GM12878 (cell line): Measurements from ENCODE around the gene FADS1. TPM values are rescaled to one million over a fixed set of nuclear protein-coding genes. Genes with fewer than 3 reads are reported as not detected.

Experiments
- ATF7 ChIP-seq: fragments of 450-650 bp; IDR thresholded peaks from 2 replicates; pipeline ENCODE4 v1.6.1; 2016; ENCODE audit warnings: low read depth, mild to moderate bottlenecking
- BACH1 ChIP-seq: fragments of 450-650 bp; IDR thresholded peaks from 2 replicates; pipeline ENCODE4 v1.6.1; 2017; ENCODE audit warnings: mild to moderate bottlenecking, borderline replicate concordance
- BHLHE40 ChIP-seq, 2 experiments: fragments of 450-650 bp in 1 of 2; IDR thresholded peaks; 2 replicates each; pipeline ENCODE4 v1.6.1; 2011 to 2017; ENCODE audit warnings: low read depth in 2 of 2, borderline replicate concordance in 1 of 2, improper control_type of control experiment in 1 of 2, low read length in 1 of 2, mild to moderate bottlenecking in 1 of 2
- CBX5 ChIP-seq: sonication (generic); IDR thresholded peaks from 2 replicates; pipeline ENCODE4 v1.6.1; 2016; ENCODE audit warnings: low read depth, moderate library complexity, mild to moderate bottlenecking, inconsistent platforms
- DPF2 ChIP-seq: fragments of 450-650 bp; IDR thresholded peaks from 2 replicates; pipeline ENCODE4 v1.6.1; 2017; ENCODE audit warnings: mild to moderate bottlenecking
- EP300 ChIP-seq, 2 experiments: fragments of 150-350 bp in 1 of 2; IDR thresholded peaks; 2 replicates each; pipeline ENCODE4 v1.6.1; 2011 to 2012; ENCODE audit warnings: low read depth in 2 of 2, low read length in 2 of 2, borderline replicate concordance in 1 of 2, improper control_type of control experiment in 1 of 2, inconsistent platforms in 1 of 2; ENCODE audit not compliant: control insufficient read depth in 1 of 2
- ESRRA ChIP-seq: IDR thresholded peaks from 2 replicates; pipeline ENCODE4 v1.6.1; 2012; ENCODE audit warnings: mild to moderate bottlenecking, low read length, improper control_type of control experiment
- FOXM1 ChIP-seq: IDR thresholded peaks from 2 replicates; pipeline ENCODE4 v1.6.1; 2012; ENCODE audit warnings: low read depth, mild to moderate bottlenecking, inconsistent platforms, low read length, moderate library complexity
- GABPA ChIP-seq: IDR thresholded peaks from 2 replicates; pipeline ENCODE4 v1.6.1; 2014; ENCODE audit warnings: antibody characterized with exemption, low read depth, mild to moderate bottlenecking, inconsistent platforms
- JUND ChIP-seq: IDR thresholded peaks from 2 replicates; pipeline ENCODE4 v1.6.1; 2012; ENCODE audit warnings: low read depth, mild to moderate bottlenecking, low read length, improper control_type of control experiment, moderate library complexity
- KDM1A ChIP-seq: fragments of 200-600 bp; sonication (generic); IDR thresholded peaks from 2 replicates; pipeline ENCODE4 v1.6.1; 2016; ENCODE audit warnings: borderline replicate concordance
- RCOR1 ChIP-seq: conservative IDR thresholded peaks from 2 replicates; pipeline ENCODE4 v1.6.1; 2012; ENCODE audit warnings: low read depth, low read length, improper control_type of control experiment
- RUNX3 ChIP-seq: IDR thresholded peaks from 2 replicates; pipeline ENCODE4 v1.6.1; 2012; ENCODE audit warnings: low read length, inconsistent platforms
- SIX5 ChIP-seq: IDR thresholded peaks from 2 replicates; pipeline ENCODE4 v1.6.1; 2011; ENCODE audit warnings: mild to moderate bottlenecking, low read depth, low read length, moderate library complexity; ENCODE audit not compliant: severe bottlenecking
- SPI1 ChIP-seq: IDR thresholded peaks from 2 replicates; pipeline ENCODE4 v1.6.1; 2011; ENCODE audit warnings: low read depth, mild to moderate bottlenecking, low read length, moderate library complexity, borderline replicate concordance; ENCODE audit not compliant: insufficient read depth
- SUPT20H ChIP-seq: IDR thresholded peaks from 2 replicates; pipeline ENCODE4 v1.6.1; 2011; ENCODE audit warnings: low read depth, mild to moderate bottlenecking, low read length, moderate library complexity, borderline replicate concordance; ENCODE audit not compliant: control insufficient read depth
- ZBED1 ChIP-seq: IDR thresholded peaks from 2 replicates; pipeline ENCODE4 v1.6.1; 2016; ENCODE audit warnings: borderline replicate concordance
- polyA plus RNA-seq, 11 experiments: library from polyadenylated mRNA; depleted of rRNA in 4 of 11; unstranded in 6 of 11; stranded (reverse) in 5 of 11; fragments of >200 nt; fragmentation: Nextera tagmentation in 4 of 11; fragmentation: Illumina TruSeq in 1 of 11; extraction: Ambion mirVana in 4 of 11; extraction: Trizol in 1 of 11; gene quantifications; 1 replicate in 1 of 11; 2 replicates in 10 of 11; pipeline versions ENCODE4 v1.2.1 to v1.2.3, GENCODE V29; 2011 to 2016; ENCODE audit warnings: inconsistent platforms in 2 of 11, missing spikeins in 2 of 11, low read depth in 1 of 11
- total RNA-seq, 4 experiments: library from RNA; depleted of rRNA in 3 of 4; stranded (reverse); fragments of >200 nt in 3 of 4; fragmentation: Illumina TruSeq in 1 of 4; extraction: Trizol in 1 of 4; gene quantifications; 2 replicates each; pipeline versions ENCODE4 v1.2.1 to v1.2.3, GENCODE V29; 2013 to 2021
- TF ChIP-seq, protein P1 (sequence below): fragments of 450-650 bp; IDR thresholded peaks from 2 replicates; pipeline ENCODE4 v1.6.1; 2017; ENCODE audit warnings: antibody characterized with exemption, mild to moderate bottlenecking, moderate library complexity
- TF ChIP-seq, protein P2 (sequence below): fragments of 150-350 bp; IDR thresholded peaks from 2 replicates; pipeline ENCODE4 v1.6.1; 2016; ENCODE audit warnings: low read depth, low read length
- TF ChIP-seq, protein P3 (sequence below): IDR thresholded peaks from 2 replicates; pipeline ENCODE4 v1.6.1; 2011; ENCODE audit warnings: low read depth, low read length, improper control_type of control experiment, borderline replicate concordance
- TF ChIP-seq, protein P4 (sequence below): fragments of 150-350 bp; IDR thresholded peaks from 2 replicates; pipeline ENCODE4 v1.6.1; 2014; ENCODE audit warnings: mild to moderate bottlenecking, low read depth, low read length

Gene FADS1
- total and polyA plus RNA-seq, 10 of the 15 experiments (the other 5 are each of a cell fraction or from before 2014, with no cell fraction given) = 8.8 to 73.9 (median 39.0) TPM

DNA sequence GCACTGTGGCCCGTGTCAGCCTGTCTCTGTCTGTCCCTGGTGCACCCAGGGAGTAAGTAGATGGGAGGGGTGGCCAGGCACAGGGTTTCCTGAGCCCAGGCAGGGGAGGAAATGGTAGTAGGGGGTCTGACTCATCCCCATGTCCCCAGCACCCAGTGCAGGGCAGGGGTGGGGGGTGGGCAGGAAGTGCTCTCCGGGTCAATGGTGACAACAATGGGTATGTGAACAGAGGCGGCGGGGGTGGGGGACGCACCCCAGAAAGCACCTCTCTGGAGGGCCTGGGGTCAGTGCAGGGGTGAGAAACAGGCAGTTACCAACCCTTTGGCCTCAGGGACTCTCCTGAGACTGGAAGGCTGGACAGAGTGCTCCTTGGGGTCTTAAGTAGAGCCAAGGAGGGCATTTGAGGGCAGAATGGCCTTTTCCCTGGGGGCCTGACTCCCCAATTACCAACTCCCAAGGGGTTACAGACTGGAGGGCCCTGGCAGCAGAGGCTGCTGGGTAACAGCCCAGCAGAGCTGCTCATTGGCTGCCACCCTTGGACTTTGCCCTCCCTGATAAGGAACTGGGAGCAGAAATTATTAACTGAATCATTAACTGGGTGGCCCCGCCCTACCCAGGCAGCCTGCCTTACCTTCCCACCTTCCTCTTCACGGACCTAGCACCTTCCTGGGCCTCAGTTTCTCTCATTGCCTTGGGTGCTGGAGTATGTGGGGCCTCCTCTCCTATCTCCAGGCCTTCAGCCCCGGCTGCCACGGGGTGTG lies 60.2 kb downstream of the FADS1 start (continued):
- TF ChIP-seq, protein P1, sequence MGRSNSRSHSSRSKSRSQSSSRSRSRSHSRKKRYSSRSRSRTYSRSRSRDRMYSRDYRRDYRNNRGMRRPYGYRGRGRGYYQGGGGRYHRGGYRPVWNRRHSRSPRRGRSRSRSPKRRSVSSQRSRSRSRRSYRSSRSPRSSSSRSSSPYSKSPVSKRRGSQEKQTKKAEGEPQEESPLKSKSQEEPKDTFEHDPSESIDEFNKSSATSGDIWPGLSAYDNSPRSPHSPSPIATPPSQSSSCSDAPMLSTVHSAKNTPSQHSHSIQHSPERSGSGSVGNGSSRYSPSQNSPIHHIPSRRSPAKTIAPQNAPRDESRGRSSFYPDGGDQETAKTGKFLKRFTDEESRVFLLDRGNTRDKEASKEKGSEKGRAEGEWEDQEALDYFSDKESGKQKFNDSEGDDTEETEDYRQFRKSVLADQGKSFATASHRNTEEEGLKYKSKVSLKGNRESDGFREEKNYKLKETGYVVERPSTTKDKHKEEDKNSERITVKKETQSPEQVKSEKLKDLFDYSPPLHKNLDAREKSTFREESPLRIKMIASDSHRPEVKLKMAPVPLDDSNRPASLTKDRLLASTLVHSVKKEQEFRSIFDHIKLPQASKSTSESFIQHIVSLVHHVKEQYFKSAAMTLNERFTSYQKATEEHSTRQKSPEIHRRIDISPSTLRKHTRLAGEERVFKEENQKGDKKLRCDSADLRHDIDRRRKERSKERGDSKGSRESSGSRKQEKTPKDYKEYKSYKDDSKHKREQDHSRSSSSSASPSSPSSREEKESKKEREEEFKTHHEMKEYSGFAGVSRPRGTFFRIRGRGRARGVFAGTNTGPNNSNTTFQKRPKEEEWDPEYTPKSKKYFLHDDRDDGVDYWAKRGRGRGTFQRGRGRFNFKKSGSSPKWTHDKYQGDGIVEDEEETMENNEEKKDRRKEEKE = no peak
- TF ChIP-seq ESRRA (peak; percentile 20; the same call in 1 of the 2 replicates), RCOR1 (0 out of 2 replicates have a peak, but pooled peaks have one; percentile 33), CBX5 (no peak), ATF7 (peak; percentile 84), SPI1 (peak; percentile 76), DPF2 (peak; percentile 97), ZBED1 (no peak), JUND (peak; percentile 68), BACH1 (peak; percentile 47; the same call in 1 of the 2 replicates), KDM1A (no peak), GABPA (no peak), EP300 (IDR thresholded peaks at IDR 0.05; ENCODE audit: borderline replicate concordance in 1 of 2, control insufficient read depth in 1 of 2, low read depth in 2 of 2, low read length in 2 of 2) (peak; percentile 48 to 49; a peak in 3 of 4 replicates), FOXM1 (no peak), BHLHE40 (IDR thresholded peaks at IDR 0.05; ENCODE audit: borderline replicate concordance in 1 of 2, low read depth in 2 of 2, low read length in 1 of 2) (peak; percentile 35 to 42; a peak in 3 of 4 replicates), RUNX3 (peak; percentile 26; the same call in 1 of the 2 replicates), SIX5 (no peak), SUPT20H (no peak)
- TF ChIP-seq, protein P2, sequence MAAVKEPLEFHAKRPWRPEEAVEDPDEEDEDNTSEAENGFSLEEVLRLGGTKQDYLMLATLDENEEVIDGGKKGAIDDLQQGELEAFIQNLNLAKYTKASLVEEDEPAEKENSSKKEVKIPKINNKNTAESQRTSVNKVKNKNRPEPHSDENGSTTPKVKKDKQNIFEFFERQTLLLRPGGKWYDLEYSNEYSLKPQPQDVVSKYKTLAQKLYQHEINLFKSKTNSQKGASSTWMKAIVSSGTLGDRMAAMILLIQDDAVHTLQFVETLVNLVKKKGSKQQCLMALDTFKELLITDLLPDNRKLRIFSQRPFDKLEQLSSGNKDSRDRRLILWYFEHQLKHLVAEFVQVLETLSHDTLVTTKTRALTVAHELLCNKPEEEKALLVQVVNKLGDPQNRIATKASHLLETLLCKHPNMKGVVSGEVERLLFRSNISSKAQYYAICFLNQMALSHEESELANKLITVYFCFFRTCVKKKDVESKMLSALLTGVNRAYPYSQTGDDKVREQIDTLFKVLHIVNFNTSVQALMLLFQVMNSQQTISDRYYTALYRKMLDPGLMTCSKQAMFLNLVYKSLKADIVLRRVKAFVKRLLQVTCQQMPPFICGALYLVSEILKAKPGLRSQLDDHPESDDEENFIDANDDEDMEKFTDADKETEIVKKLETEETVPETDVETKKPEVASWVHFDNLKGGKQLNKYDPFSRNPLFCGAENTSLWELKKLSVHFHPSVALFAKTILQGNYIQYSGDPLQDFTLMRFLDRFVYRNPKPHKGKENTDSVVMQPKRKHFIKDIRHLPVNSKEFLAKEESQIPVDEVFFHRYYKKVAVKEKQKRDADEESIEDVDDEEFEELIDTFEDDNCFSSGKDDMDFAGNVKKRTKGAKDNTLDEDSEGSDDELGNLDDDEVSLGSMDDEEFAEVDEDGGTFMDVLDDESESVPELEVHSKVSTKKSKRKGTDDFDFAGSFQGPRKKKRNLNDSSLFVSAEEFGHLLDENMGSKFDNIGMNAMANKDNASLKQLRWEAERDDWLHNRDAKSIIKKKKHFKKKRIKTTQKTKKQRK = no peak
- TF ChIP-seq, protein P3, sequence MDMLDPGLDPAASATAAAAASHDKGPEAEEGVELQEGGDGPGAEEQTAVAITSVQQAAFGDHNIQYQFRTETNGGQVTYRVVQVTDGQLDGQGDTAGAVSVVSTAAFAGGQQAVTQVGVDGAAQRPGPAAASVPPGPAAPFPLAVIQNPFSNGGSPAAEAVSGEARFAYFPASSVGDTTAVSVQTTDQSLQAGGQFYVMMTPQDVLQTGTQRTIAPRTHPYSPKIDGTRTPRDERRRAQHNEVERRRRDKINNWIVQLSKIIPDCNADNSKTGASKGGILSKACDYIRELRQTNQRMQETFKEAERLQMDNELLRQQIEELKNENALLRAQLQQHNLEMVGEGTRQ = no peak
- TF ChIP-seq, protein P4, sequence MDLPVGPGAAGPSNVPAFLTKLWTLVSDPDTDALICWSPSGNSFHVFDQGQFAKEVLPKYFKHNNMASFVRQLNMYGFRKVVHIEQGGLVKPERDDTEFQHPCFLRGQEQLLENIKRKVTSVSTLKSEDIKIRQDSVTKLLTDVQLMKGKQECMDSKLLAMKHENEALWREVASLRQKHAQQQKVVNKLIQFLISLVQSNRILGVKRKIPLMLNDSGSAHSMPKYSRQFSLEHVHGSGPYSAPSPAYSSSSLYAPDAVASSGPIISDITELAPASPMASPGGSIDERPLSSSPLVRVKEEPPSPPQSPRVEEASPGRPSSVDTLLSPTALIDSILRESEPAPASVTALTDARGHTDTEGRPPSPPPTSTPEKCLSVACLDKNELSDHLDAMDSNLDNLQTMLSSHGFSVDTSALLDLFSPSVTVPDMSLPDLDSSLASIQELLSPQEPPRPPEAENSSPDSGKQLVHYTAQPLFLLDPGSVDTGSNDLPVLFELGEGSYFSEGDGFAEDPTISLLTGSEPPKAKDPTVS = no peak
